Prostate gland (tissue), 2 donors: ENCODE results near the gene RAP2B.

Experiments used
- CTCF ChIP-seq, 4 experiments: fragments of 200-600 bp in 2 of 4; fragments of 450-650 bp in 2 of 4; sonication (generic) in 2 of 4; IDR thresholded peaks; 1 replicate in 3 of 4; 2 replicates in 1 of 4; pipeline ENCODE4 v1.5.1; 2016 to 2019; ENCODE audit warnings: antibody characterized with exemption in 4 of 4, mild to moderate bottlenecking in 2 of 4, moderate library complexity in 2 of 4
- POLR2A ChIP-seq: fragments of 450-650 bp; IDR thresholded peaks from one replicate; pipeline ENCODE4 v1.6.1; 2016; ENCODE audit warnings: antibody characterized with exemption, mild to moderate bottlenecking
- POLR2AphosphoS5 ChIP-seq: sonication (generic); formaldehyde crosslinking; IDR thresholded peaks from one replicate; pipeline ENCODE4 v1.6.1; 2017; ENCODE audit warnings: antibody characterized with exemption

- no peak for TF ChIP-seq CTCF (IDR thresholded peaks at IDR 0.05)
- TF ChIP-seq POLR2A, result no peak
- TF ChIP-seq POLR2AphosphoS5, result no peak
These were observed 3.8 kb upstream of the RAP2B start for GRCh38 chr3:153158189-153158588.
